ENCODE data around the gene MTRF1L. TPM values are rescaled to one million over a fixed set of nuclear protein-coding genes. Genes with fewer than 3 reads are reported as not detected.

The MTRF1L gene
- total RNA-seq, 1 experiment from 2014 or later, result 15.9 TPM

GRCh38 chr6:152952045-152952444 is 50.5 kb downstream of the MTRF1L start:
- CTCF ChIA-PET, result no interaction called here
- TF ChIP-seq, protein P1, sequence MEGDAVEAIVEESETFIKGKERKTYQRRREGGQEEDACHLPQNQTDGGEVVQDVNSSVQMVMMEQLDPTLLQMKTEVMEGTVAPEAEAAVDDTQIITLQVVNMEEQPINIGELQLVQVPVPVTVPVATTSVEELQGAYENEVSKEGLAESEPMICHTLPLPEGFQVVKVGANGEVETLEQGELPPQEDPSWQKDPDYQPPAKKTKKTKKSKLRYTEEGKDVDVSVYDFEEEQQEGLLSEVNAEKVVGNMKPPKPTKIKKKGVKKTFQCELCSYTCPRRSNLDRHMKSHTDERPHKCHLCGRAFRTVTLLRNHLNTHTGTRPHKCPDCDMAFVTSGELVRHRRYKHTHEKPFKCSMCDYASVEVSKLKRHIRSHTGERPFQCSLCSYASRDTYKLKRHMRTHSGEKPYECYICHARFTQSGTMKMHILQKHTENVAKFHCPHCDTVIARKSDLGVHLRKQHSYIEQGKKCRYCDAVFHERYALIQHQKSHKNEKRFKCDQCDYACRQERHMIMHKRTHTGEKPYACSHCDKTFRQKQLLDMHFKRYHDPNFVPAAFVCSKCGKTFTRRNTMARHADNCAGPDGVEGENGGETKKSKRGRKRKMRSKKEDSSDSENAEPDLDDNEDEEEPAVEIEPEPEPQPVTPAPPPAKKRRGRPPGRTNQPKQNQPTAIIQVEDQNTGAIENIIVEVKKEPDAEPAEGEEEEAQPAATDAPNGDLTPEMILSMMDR (IDR thresholded peaks at IDR 0.05; ENCODE audit: unreplicated experiment), result no peak
- no TSS peak for BruUV-seq (replicated peaks)
- Mint-ChIP-seq H3K4me1 (ENCODE audit: low read depth, unreplicated experiment) (peaks cover 7% of the 10 kb centered on the region), H3K36me3 (ENCODE audit: insufficient read depth, unreplicated experiment) (no peaks in the 10 kb centered on the region), H3K9me3 (ENCODE audit: low read depth, unreplicated experiment) (no peaks in the 10 kb centered on the region), H3K4me3 (ENCODE audit: low read depth, unreplicated experiment) (no peak overlapping the region), H3K27me3 (ENCODE audit: unreplicated experiment) (no peaks in the 10 kb centered on the region), H3K27ac (ENCODE audit: unreplicated experiment) (no peak overlapping the region)
- intact Hi-C loops (cut with micrococcal nuclease; ENCODE audit: unreplicated experiment), result loop anchor here (2.0 kb wide), 1 partner anchor 399 kb away; no protein-coding TSS in a partner anchor
- DNase-seq, result no peak

- Mint-ChIP-seq H3K27me3 (ENCODE audit: unreplicated experiment) (no peaks in the 10 kb centered on the region), H3K36me3 (ENCODE audit: insufficient read depth, unreplicated experiment) (no peaks in the 10 kb centered on the region), H3K4me1 (ENCODE audit: low read depth, unreplicated experiment) (peaks cover 7% of the 10 kb centered on the region), H3K27ac (ENCODE audit: unreplicated experiment) (no peak overlapping the region), H3K9me3 (ENCODE audit: low read depth, unreplicated experiment) (no peaks in the 10 kb centered on the region), H3K4me3 (ENCODE audit: low read depth, unreplicated experiment) (no peak overlapping the region)
- BruUV-seq (replicated peaks), result no TSS peak
- intact Hi-C loops (cut with micrococcal nuclease; ENCODE audit: unreplicated experiment), result no loop called here
- TF ChIP-seq, protein P1 (IDR thresholded peaks at IDR 0.05; ENCODE audit: unreplicated experiment), result no peak
- DNase-seq, result no peak
- CTCF ChIA-PET, result no interaction called here
Measured at GRCh38 chr6:152950240-152950639, 52.3 kb downstream of the MTRF1L start.

DNA sequence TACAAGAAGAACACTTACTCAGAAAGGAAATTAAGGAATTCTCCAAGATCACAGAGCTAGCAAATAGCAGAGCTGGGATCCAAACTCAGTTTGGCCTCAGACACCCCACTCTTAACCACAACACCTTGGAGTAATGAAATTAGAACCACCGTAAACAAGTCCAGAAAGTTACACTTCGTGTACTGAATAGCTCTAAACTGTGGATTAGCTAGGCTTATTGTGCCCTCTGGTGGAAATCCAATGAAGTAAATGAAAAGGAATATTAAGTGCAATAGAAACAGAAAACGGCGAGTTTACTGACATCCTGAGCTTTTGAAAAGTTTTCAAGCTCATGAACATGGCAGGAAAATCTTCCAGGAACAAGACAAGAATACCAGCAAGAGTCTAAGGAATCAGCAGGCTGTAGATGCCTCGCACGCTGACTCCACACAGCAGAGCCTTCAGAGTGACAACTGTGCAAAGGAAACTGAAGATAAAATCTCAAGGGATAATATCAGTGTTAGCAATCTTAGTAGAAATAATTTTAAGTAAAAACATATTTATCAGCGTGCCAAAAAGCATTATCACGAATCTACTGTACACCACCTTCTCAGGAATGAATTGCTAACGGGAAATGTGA is 54.2 kb downstream of the MTRF1L start:
- Mint-ChIP-seq H3K36me3 (ENCODE audit: insufficient read depth, unreplicated experiment) (no peaks in the 10 kb centered on the region), H3K27me3 (ENCODE audit: unreplicated experiment) (no peaks in the 10 kb centered on the region), H3K27ac (ENCODE audit: unreplicated experiment) (no peak overlapping the region), H3K4me1 (ENCODE audit: low read depth, unreplicated experiment) (peaks cover 7% of the 10 kb centered on the region), H3K9me3 (ENCODE audit: low read depth, unreplicated experiment) (no peaks in the 10 kb centered on the region), H3K4me3 (ENCODE audit: low read depth, unreplicated experiment) (no peak overlapping the region)
- CTCF ChIA-PET, result interaction anchor here (1.0 kb wide), 2 partner anchors 82 to 197 kb away, joined by 3 to 4 read pairs; partner anchors contain the start of gene VIP
- intact Hi-C loops (cut with micrococcal nuclease; ENCODE audit: unreplicated experiment), result loop anchor here (1.0 kb wide), 2 partner anchors 84 to 199 kb away; no protein-coding TSS in a partner anchor
- TF ChIP-seq, protein P1 (IDR thresholded peaks at IDR 0.05; ENCODE audit: unreplicated experiment), result peak; percentile 51
- no TSS peak for BruUV-seq (replicated peaks)
- peak; percentile 6 for DNase-seq

GRCh38 chr6:152946995-152947394 is 55.5 kb downstream of the MTRF1L start:
- H3K27me3 Mint-ChIP-seq (ENCODE audit: unreplicated experiment), result no peaks in the 10 kb centered on the region
- H3K4me1 Mint-ChIP-seq (ENCODE audit: low read depth, unreplicated experiment), result peaks cover 7% of the 10 kb centered on the region
- no peak overlapping the region for H3K27ac Mint-ChIP-seq (ENCODE audit: unreplicated experiment)
- no peaks in the 10 kb centered on the region for H3K9me3 Mint-ChIP-seq (ENCODE audit: low read depth, unreplicated experiment)
- no peak for DNase-seq
- CTCF ChIA-PET, result no interaction called here
- intact Hi-C loops (cut with micrococcal nuclease; ENCODE audit: unreplicated experiment), result no loop called here
- H3K4me3 Mint-ChIP-seq (ENCODE audit: low read depth, unreplicated experiment), result no peak overlapping the region
- no TSS peak for BruUV-seq (replicated peaks)
- TF ChIP-seq, protein P1 (IDR thresholded peaks at IDR 0.05; ENCODE audit: unreplicated experiment), result no peak
- H3K36me3 Mint-ChIP-seq (ENCODE audit: insufficient read depth, unreplicated experiment), result no peaks in the 10 kb centered on the region

Data from Calu3 (cell line).